Epithelial cell of esophagus (primary cell): ENCODE results near the gene BMP6.

Experiments
- DNase-seq: peaks from one replicate; pipeline ENCODE4 v3.0.0; 2010; ENCODE audit warnings: low read depth
- H3K4me3 ChIP-seq: 2 replicates; pipeline ENCODE4 v1.5.1; 2011; ENCODE audit warnings: mild to moderate bottlenecking, low read length, control low read depth
- CTCF ChIP-seq: IDR thresholded peaks from 2 replicates; pipeline ENCODE4 v1.5.1; 2011; ENCODE audit warnings: low read depth, mild to moderate bottlenecking, low read length, control low read depth, inconsistent platforms; ENCODE audit not compliant: insufficient read depth; ENCODE audit errors: missing control alignments

The BMP6 gene

GRCh38 chr6:7832904-7833750 is 107.2 kb downstream of the BMP6 start:
- DNase-seq, result no peak
- no peak for TF ChIP-seq CTCF
- H3K4me3 ChIP-seq, result no peak overlapping the region

GRCh38 chr6:7833751-7834070 is 107.8 kb downstream of the BMP6 start:
- TF ChIP-seq CTCF, result no peak
- no peak overlapping the region for H3K4me3 ChIP-seq
- no peak for DNase-seq

GRCh38 chr6:7836371-7837026 is 110.6 kb downstream of the BMP6 start:
- TF ChIP-seq CTCF, result no peak
- no peak overlapping the region for H3K4me3 ChIP-seq
- no peak for DNase-seq

GRCh38 chr6:7841781-7842468 is 116.0 kb downstream of the BMP6 start:
- no peak for TF ChIP-seq CTCF
- no peak for DNase-seq

GRCh38 chr6:7846966-7847818 is 121.3 kb downstream of the BMP6 start:
- no peak for TF ChIP-seq CTCF

More at GRCh38 chr6:7841781-7842468, 116.0 kb downstream of the BMP6 start:
- H3K4me3 ChIP-seq, result no peak overlapping the region

GRCh38 chr6:7848229-7848628 is 122.3 kb downstream of the BMP6 start:
- no peak for TF ChIP-seq CTCF
- H3K4me3 ChIP-seq, result no peak overlapping the region
- DNase-seq, result no peak

More at GRCh38 chr6:7846966-7847818, 121.3 kb downstream of the BMP6 start:
- H3K4me3 ChIP-seq, result no peak overlapping the region
- peak; percentile 11 for DNase-seq
